Body of pancreas (tissue), 4 donors: ENCODE results near the gene PBX2.

Experiments used
- CTCF ChIP-seq, 7 experiments: fragments of 450-650 bp in 4 of 7; fragments of 200-600 bp in 3 of 7; sonication (generic) in 3 of 7; IDR thresholded peaks; one replicate each; pipeline ENCODE4 v1.5.1; 2016 to 2019; ENCODE audit warnings: antibody characterized with exemption in 7 of 7
- POLR2A ChIP-seq, 3 donors: fragments of 450-650 bp; IDR thresholded peaks; one replicate each; pipeline ENCODE4 v1.6.1; 2016; ENCODE audit warnings: antibody characterized with exemption in 3 of 3, mild to moderate bottlenecking in 2 of 3

- TF ChIP-seq POLR2A (IDR thresholded peaks at IDR 0.05) (no peak), CTCF (IDR thresholded peaks at IDR 0.05) (no peak)
These were observed 10.9 kb upstream of the PBX2 start for GRCh38 chr6:32200711-32201475.
